Stimulated activated CD8-positive, alpha-beta memory T cell treated with anti-CD3 and anti-CD28 coated beads, Interleukin-2, amount 100 ng/mL, for 48 hours (primary cell): ENCODE data around the gene PRKCQ.
"Not testable (repeated sequence)": the region's sequence is repeated elsewhere in the genome, so short reads cannot be mapped to it uniquely, and the experiment has no call there.

Experiments
- DNase-seq, 2 donors: peaks; one replicate each; pipeline ENCODE4 v3.0.0-alpha.2; 2020; ENCODE audit warnings: low read depth in 2 of 2

PRKCQ gene

GRCh38 chr10:6456067-6456466, 124.0 kb downstream of the PRKCQ start:
- DNase-seq: no peak

GRCh38 chr10:6455592-6455991, 124.5 kb downstream of the PRKCQ start:
- DNase-seq: no peak

GRCh38 chr10:6446711-6447110, 133.4 kb downstream of the PRKCQ start:
- DNase-seq: no peak

- peak; percentile 20 to 40 for DNase-seq
These were observed 134.3 kb downstream of the PRKCQ start for GRCh38 chr10:6445671-6446316.

- not testable (repeated sequence) for DNase-seq
These were observed 140.2 kb downstream of the PRKCQ start for GRCh38 chr10:6439875-6440274.

GRCh38 chr10:6431861-6432260, 148.2 kb downstream of the PRKCQ start:
- DNase-seq: no peak

- DNase-seq: no peak
These were observed 148.9 kb downstream of the PRKCQ start for GRCh38 chr10:6431186-6431585.

GRCh38 chr10:6430423-6430980, 149.6 kb downstream of the PRKCQ start:
- DNase-seq: no peak

GRCh38 chr10:6427357-6427959, 152.6 kb downstream of the PRKCQ start:
- DNase-seq: no peak

GRCh38 chr10:6426317-6426716, 153.8 kb downstream of the PRKCQ start:
- no peak for DNase-seq

GRCh38 chr10:6423413-6424170, 156.5 kb downstream of the PRKCQ start:
- DNase-seq: no peak

- peak; percentile 23 to 40 for DNase-seq
These were observed 157.1 kb downstream of the PRKCQ start for GRCh38 chr10:6423004-6423403.

- no peak for DNase-seq
These were observed 161.4 kb downstream of the PRKCQ start for GRCh38 chr10:6418613-6419216.

- no peak for DNase-seq
These were observed 161.9 kb downstream of the PRKCQ start for GRCh38 chr10:6418167-6418566.

GRCh38 chr10:6416892-6417512, 163.1 kb downstream of the PRKCQ start:
- no peak for DNase-seq

- no peak for DNase-seq
These were observed 168.6 kb downstream of the PRKCQ start for GRCh38 chr10:6411436-6411835.

- no peak for DNase-seq
These were observed 169.2 kb downstream of the PRKCQ start for GRCh38 chr10:6410830-6411229.

GRCh38 chr10:6409971-6410643, 170.0 kb downstream of the PRKCQ start:
- DNase-seq: no peak

- no peak for DNase-seq
These were observed 171.3 kb downstream of the PRKCQ start for GRCh38 chr10:6408799-6409198.

GRCh38 chr10:6407034-6407721, 172.9 kb downstream of the PRKCQ start:
- DNase-seq: no peak
